ENCODE data around the gene CERK.
"Not testable (repeated sequence)": the region's sequence is repeated elsewhere in the genome, so short reads cannot be mapped to it uniquely, and the experiment has no call there.

The CERK gene

GRCh38 chr22:46748908-46749675, 11.0 kb upstream of the CERK start:
- no peak for DNase-seq (ENCODE audit: low read depth)

GRCh38 chr22:46748206-46748907, 10.3 kb upstream of the CERK start:
- DNase-seq (ENCODE audit: low read depth): no peak

DNA sequence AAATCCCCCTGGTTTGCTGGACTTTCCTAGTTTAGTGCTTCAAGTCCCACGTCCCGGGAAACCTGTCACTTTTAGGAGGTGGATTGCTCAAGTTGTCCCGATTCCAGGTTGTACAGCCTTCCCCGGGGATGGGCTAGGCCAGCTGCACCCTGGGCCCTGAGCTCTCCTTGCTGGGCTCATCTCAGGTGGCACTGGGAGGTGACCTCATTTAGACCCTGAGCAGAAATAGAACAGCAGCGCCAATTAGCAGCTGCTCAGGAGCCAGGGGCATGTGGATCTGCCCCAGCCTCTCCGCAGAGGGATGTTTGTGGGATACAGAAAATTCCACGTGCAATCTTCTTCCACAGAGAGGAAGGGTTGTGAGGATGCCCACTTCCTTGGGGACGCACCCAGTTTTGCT, 9.6 kb upstream of the CERK start:
- no peak for DNase-seq (ENCODE audit: low read depth)

DNA sequence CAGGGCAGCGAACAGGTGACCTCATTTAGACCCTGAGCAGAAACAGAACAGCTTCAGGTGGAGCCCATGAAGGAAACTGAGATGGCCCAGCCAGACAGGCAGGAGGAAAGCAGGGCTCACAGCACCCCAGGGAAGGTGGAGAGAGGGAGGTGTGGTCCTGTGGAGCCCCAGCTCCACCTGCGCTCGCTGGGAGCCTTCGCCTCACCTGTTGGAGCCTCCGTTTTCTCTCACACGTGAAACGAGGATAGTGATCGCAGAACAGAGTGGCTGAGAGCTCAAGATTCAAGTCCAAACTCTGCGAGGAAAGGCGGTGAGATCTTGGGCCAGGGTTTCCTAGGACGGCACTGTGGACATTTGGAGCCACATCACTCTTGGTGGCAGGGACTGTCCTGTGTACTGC, 8.6 kb upstream of the CERK start:
- DNase-seq (ENCODE audit: low read depth): no peak

- DNase-seq (ENCODE audit: low read depth): no peak
Measured at GRCh38 chr22:46746192-46746591, 8.1 kb upstream of the CERK start.

GRCh38 chr22:46744581-46744980, 6.5 kb upstream of the CERK start:
- no peak for DNase-seq (ENCODE audit: low read depth)

DNA sequence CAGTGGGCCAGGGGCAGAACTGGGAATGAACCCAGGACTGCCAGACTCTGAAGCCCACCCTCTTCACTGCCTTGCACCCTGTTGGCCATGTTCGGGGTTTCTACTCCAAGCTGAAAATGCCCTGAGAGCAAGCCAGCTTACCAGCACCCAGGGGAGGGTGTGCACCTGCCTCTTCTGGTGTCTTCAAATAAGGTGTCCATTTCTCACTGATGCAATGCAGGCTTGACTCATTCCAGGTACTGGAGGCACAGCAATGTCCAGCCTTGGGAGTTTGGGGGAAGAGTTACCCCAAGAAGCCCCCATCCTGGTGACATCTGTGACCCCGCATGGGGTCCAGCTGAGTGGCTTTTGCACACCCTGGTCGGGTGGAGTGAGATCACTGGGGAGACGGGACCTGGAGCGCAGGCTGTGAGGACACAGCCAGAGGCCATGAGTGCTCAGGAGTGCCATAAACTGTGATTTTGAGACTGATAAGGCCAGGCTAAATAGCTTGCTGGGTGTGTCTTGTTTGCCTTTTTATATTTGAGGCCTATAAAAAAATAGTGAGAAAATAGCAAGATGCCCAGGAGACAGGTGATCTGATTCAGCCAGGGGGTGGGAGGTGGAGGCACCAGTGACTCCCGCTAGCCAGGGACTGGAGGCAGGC, 4.6 kb upstream of the CERK start:
- DNase-seq (ENCODE audit: low read depth): no peak

DNA sequence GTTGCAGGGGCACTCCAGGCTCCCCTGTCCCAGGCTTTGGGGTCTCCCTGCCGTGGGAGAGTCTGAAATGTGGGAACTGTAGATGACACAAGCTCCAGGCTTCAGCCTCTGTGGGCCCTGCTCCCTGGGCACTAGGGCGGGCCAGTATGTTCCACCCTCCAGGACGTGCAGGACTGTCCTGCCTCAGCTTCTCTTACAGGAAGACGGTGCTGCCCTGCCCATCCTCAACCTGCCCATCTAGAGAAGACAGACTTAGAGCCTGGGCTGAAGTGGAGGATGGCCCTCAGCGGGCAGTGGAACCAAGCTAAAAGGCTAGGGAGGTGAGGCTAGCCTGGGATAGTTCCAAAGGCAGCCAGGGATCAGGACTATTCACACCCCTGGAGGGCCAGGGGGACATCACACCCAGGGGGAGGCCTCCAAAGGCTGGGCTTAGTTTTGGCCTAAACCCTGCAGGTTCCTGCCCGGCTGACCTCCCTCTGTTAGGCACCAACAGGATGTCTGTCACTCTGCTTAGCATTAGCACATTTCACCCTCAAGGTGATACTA, 4.0 kb upstream of the CERK start:
- no peak for DNase-seq (ENCODE audit: low read depth)

DNA sequence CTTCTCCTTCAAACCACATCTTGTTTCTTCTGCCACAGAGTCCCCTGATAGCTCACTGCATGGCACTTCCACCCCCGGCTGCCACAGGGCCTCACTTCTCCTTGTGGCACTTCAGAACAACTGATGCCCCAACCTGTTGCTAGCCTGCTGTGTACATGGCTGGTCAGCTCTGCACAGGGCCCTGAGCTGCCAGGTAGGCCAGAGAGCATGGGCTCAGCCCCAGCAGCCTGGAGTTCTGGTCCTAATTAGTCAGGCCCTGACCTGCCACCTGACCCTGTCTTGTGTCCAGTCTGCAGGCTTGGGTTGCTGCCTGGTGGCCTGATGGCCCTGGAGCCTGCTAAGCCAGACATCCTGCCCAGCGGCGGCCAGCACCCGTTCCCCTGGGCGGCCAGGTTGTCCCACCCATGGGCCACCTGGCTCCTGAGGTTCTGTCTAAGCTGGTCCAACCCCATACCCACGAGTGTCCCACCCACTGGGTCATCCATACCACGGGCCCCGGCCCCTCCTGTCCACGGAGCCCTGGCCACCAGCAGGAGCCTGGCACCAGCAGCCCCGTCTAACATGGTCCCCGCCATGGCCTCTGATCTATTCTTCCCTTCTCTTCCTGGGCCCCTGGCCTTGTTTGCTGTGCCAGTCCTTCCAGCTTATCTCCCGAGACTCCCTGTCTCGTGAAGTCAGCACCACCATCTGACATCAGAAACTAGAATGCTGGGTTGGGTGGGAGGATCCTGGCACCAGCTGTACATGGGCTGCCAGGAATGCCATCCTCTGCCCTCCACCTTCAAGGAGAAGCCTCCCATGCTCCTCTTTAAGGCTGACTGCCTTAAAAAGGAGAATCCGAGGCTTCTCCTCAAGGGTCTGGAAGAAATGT, 3.1 kb upstream of the CERK start:
- no peak for DNase-seq (ENCODE audit: low read depth)

- DNase-seq (ENCODE audit: low read depth): peak; percentile 19
Measured at GRCh38 chr22:46739094-46739870, 1.2 kb upstream of the CERK start.

GRCh38 chr22:46738647-46739093, 618 bp upstream of the CERK start:
- DNase-seq (ENCODE audit: low read depth): no peak

DNA sequence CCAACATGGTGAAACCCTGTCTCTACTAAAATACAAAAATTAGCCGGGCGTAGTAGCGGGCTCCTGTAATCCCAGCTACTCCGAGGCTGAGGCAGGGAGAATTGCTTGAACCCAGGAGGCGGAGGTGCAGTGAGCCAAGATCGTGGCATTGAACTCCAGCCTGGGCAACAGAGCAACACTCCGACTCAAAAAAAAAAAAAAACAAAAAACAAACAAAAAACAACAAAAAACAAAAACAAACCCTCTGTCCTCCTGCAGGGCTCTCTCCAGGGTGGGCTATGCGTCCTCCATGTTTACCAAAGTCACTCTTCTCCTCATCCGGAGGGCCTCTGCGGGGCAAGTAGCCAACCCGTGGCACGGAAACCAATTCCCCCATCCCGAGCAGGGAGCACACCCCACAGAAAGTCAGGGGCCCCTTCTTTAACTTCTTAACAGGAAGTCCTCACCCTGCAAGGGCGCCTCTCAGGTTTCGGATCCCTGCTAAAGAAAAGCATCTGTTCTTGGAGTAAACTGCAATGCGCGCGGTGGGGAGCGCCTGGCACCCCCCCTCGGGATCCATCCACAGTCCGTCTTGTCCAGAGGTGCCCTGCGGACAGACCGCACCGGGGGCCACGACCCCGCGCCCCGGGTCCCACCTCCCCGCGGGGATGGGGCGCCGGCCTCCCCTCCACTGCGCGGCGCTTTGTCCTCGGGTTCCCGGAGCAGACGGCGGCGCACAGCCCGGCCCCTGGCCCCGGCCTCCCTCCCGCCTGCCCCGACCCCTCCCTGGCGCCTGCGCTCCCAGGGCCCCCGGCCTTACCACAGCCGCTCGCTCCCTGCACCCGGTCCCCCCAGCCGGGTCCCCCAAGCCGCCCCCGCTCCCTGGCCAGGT, 712 bp downstream of the CERK start:
- no peak for DNase-seq (ENCODE audit: low read depth)

DNA sequence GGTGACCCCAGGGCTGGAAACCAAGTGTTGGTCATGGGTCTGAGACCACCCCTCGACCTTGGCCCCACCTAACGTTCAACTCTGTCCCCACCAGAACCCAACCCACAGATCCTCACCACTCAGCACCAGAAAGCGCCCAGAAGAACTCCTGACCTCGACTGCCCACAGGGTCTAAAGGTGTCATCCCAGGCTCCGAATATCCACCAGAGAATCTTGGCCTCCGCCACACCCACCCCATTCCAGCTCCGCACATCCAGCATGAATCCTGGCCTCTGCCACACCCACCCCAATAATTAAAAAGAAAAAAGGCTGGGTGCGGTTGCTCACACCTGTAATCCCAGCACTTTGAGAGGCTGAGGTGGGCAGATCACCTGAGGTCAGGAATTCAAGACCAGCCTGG, 1.3 kb downstream of the CERK start:
- DNase-seq (ENCODE audit: low read depth): no peak

DNA sequence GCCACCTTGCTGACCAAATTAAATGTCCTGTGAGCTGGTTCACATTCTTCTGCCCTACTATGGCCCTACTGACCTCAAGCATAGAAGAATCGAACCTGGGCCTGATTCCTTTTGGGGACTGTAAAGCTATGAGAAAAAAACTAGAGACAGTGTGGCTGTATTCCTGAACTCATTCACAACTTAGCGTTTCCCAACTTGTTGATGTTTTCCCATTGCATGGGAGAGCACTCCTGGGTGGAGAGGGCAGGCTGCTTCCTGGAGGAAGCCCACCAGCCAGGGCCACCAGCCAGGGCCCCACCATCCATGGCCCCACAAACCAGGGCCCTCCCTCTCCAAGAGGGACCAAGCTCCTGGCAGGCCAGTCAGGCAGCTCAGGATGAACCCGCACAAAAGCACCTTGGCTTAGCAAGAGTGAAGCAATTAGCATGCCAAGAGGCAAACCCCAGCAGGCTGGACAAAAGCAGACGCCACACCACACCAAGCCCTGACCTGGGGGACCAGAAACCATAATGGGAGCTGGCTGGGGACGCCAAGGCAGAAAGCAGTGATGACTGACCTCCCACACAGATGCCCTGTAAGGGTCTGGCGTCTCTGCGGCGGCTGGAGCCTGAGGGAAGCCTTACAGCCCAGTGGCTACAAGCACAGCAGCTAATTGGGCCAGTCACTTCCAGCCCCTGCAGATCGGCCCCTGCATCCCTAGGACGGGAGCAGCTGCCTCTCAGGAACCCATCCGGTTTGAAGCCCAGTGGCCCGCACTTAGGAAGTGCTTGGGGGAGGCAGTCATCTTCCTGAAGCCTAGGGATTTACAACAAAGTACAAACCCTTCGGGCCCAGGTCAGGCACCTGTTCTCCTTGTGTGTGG, 2.1 kb downstream of the CERK start:
- no peak for DNase-seq (ENCODE audit: low read depth)

- no peak for DNase-seq (ENCODE audit: low read depth)
Measured at GRCh38 chr22:46734830-46735453, 3.1 kb downstream of the CERK start.

DNA sequence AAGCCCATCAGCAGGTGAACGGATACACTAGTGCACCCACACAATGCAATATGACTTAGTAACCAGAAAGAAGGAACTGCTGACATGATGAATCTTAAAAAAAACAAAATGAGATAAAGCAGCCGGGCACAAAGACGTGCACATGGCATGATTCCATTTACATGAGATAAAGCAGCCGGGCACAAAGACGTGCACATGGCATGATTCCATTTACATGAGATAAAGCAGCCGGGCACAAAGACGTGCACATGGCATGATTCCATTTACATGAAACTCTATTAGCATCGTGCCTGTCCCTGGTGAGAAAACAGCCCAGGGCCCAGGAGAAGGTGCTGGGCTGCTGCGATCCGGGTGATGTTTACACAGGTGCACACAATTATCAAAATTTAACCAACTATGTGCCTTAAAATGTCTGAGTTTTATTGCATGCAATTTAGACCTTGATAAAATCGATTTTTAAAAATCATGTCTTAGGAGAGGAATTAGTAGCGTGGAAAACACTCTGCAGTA, 3.8 kb downstream of the CERK start:
- not testable (repeated sequence) for DNase-seq (ENCODE audit: low read depth)

- DNase-seq (ENCODE audit: low read depth): no peak
Measured at GRCh38 chr22:46732513-46732912, 5.5 kb downstream of the CERK start.

GRCh38 chr22:46732041-46732379, 6.0 kb downstream of the CERK start:
- DNase-seq (ENCODE audit: low read depth): no peak
